ENCODE results near the gene MED9.
A peak's percentile ranks its signal among the peaks of the same experiment; 100 is the strongest.
"Not testable (repeated sequence)": the region's sequence is repeated elsewhere in the genome, so short reads cannot be mapped to it uniquely, and the experiment has no call there.

MED9 gene, protein sequence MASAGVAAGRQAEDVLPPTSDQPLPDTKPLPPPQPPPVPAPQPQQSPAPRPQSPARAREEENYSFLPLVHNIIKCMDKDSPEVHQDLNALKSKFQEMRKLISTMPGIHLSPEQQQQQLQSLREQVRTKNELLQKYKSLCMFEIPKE

DNA sequence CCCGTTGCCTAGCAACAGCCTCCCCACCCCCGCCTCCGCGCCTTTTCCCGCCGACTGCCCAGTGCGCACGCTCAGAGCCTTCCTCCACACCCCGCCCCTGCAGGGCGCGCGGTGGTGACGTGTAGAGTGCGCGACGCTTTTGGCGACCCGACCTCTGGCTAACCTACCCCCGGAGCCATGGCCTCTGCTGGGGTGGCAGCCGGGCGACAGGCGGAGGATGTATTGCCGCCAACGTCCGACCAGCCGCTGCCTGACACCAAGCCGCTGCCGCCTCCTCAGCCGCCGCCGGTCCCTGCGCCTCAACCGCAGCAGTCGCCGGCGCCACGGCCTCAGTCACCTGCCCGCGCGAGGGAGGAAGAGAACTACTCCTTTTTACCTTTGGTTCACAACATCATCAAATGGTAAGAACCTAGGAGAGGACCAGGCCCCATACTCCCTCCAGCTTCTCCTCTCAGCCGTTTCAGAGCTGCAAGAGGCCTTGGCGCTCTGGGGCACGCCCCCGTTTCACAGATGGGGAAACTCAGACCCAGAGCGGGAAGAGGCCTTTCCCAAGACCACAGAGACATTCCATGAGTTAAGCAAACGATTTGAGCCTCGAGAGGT, at the start of gene MED9:
Gene MED9 (plus strand): TSS at position 136 of the 603 bp plus-strand sequence. CDS start 42 bp downstream, at position 178.
- DNase-seq = peak; percentile 94

DNA sequence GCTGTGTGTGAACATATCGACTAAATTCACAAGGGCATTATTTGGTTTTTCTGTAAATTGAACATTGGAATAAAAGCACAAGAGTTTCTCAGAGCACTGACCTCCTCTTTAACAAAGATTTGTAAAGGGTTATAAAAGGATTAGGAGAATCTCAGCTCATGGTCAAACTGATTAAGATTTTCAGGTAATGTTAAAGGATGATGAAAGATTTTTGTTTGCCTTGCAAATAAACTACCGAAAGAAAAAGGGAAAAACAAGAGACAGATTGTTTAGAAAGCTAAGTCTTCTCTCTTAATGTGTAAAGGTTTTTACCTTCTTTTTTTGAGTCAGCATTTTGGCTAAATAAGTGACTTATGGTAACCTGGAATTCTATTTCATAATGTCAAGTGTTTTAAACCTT, 47.6 kb upstream of the MED9 start:
- no peak for DNase-seq

DNA sequence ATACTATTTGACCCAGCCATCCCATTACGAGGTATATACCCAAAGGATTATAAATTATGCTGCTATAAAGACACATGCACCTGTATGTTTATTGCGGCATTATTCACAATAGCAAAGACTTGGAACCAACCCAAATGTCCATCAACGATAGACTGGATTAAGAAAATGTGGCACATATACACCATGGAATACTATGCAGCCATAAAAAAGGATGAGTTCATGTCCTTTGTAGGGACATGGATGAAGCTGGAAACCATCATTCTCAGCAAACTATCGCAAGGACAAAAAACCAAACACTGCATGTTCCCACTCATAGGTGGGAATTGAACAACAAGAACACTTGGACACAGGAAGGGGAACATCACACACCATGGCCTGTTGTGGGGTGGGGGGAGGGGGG, 45.9 kb upstream of the MED9 start:
- not testable (repeated sequence) for DNase-seq

DNA sequence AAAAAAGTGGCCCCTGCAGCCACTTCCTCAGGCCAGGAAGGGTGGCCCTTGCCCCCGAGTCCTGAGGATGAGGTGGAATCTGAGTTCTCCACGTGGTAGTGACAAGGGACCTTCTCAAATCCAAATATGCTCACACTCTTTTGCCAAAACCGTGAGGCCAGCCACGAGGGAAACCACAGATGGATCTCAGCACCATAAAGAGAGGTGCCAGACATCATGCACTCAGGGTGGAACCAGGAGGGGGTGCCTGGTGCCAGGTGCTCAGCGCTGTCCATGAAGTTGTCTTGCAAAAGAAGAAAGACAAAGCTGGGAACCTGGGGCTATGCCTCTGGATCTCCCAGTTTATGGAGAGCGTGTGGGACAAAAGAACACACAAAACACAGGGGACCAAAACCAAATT, 45.2 kb upstream of the MED9 start:
- no peak for DNase-seq

DNA sequence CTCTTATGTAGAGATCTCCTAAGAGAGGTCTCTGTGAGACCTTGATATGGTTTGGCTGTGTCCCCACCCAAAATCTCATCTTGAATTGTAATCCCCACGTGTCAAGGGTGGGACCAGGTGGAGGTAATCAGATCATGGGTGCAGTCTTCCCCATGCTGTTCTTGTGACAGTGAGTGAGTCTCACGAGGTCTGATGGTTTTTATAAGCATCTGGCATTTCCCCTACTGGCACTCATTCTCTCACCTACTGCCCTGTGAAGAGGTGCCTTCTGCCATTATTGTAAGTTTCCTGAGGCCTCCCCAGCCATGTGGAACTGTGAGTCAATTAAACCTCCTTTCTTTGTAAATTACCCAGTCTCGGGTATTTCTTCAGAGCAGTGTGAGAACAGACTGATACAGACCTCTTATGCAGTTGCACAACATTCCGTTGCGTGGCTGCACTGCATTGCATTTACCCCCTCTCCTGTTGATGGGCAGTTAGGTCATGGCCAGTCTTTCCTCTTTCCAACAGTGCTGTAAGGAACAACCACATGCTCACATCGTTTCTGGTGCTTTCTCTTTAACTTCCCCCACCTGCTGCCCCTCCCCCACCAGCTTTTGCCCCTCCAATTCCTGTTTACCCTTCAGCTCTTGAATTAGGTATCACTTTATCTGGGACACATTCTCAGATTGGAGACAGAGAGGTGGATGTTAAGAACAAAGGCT, 43.6 kb upstream of the MED9 start:
- no peak for DNase-seq

DNA sequence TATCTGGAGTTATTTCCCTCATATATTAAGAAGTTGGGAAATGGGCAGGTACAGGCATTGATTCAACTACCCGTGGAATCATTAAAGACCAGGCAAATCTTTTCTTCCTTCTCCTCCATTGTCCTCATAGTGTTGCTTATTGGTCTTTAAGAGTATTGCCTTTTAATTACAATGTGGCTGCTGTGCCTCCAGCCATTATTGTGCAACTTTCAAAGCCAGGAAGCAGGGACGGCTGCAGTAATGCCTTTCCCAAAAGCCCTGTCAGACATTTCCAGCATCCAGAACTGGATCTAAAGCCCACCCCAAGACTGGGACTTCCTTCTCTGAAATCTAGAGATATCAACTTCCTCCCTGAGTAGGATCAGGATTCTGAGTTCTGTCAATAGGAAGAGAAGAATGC, 42.3 kb upstream of the MED9 start:
- DNase-seq = no peak

DNA sequence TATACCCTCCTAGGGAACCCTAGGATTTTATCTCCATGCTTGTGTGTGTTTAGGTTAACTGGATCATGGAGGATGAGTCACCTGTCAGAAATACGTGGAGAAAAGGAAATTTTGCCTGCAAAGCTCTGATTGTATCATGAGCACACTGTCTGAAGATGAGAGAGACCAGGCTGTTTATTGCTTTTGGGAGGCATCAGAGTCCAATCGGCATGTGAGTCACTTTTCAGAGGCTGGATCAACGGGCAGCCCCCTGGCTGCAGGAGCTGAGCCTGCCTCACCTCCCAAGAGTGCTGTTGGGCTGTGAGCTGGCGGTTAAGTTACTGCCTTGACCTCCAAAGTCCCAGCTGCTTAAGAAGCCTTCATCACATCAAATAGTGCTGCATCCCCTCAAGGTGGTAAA, 41.5 kb upstream of the MED9 start:
- no peak for DNase-seq

DNA sequence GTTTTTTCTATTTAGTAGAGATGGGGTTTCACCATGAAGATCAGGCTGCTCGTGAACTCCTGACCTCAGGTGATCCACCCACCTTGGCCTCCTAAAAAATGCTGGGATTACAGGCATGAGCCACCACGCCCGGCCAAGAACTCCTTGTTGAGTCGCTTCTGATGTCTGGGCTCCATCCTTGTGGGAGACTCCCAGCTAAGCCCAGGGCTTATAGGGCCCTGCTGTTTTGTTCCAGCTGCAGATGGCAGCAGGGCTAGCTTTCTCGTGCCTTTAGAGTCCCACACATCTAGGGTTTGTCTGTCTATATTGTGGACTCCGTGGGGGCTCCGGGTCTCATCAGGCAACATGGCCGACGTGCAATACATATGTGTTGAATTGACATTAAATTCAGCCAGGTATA, 39.3 kb upstream of the MED9 start:
- DNase-seq = no peak

DNA sequence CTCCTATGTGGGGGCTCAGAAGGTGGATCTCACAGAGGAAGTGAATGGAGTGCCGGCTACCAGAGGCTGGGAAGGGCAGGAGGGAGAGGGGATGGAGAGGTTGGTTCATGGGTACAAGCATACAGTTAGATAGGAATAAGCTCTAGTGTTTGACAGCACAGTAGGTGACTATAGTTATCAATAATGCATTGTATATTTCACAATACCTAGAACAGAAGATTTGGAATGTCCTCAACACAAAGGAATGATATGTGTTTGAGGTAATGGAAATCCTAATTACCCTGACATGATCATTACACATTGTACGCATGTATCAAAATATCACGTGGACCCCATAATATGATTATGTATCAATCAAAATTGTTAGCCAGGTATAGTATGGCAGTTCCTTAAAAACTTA, 38.9 kb upstream of the MED9 start:
- no peak for DNase-seq

DNA sequence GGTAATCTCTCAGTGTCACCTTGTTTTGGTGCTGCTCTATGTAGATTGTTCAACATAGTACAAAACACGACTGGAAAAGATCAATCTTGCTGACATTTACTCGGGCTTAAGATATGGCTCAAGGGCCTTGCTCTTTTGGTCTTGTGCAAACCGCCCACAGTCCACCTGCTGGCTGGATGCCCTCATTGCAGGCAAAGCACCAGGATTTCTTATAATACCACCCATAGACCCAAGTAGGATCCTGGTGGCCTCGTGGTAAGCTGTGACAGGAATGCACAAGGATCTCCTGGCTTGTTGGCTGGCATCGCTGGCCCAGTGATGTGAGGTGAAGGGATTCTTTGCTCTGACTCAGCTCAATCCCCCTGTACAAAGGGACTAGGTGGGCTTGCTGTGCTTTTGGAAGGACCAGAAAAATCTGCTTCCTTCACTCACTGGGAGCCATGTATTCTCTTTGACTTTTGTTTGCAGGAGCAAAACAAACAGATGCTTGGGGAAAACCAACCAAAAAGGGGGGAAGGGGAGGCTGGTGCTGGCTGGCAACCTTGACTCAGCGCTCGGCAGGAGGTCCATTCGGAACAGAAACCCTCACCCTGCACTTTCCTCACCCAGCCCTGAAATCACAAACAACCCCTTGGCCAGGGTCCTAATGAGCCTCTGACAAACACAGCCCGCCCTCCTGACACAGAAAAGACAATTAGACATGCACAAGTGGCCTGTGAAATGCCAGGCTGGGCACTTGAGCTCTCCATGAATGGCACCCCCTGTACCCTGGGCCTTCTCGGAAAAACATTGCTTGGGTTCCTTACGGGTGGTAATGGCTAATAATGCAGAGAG, 36.6 kb upstream of the MED9 start:
- peak; percentile 71 for DNase-seq

DNA sequence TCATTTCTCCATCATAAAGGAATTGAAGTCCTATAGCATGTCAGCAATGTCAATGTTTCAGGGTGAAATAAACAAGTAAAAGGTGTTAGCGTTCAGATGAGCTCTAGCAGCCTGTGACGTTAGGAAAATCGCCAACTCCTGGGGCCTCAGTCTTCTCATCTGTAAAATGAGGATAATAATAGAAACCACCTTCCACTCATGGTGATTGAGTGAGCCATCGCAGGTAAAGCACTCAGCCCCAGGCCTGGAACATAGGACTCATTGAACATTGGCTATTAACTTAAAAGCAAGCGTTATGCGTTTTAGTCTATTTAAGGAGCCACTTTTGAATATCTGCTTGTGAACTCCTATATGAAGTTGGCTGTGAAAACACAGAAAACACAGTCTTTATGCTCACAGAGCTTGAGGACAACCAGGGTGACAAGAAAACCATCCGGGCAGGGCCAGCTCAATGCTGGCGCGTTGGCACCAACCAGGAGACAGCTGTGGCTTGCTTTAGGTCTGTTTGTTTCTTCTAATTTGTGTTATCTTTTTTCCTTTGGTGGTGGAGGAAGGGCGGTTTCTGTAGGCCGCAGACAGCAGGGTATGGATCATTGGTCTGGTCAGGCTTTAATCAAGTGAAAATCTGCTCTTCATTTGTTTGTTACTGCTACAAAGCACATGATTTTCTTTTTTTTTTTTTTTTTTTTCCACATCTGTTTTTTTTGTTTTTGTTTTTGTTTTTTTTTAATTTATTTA, 35.7 kb upstream of the MED9 start:
- no peak for DNase-seq

DNA sequence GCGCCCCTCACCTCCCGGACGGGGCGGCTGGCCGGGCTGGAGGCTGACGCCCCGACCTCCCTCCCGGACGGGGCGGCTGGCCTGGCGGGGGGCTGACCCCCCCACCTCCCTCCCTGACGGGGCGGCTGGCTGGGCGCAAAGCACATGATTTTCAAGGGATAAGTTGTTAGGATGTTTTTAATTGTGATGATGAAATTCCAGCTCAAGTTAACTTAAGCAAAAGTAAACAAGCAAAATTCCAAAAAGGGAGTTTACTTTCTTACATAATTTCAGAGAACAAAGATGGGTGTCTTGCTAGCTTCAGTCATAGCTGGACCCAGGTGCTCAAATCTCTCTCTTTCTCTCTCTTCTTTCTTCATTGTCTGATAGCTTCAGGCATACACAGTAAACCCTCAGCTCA, 33.6 kb upstream of the MED9 start:
- no peak for DNase-seq

DNA sequence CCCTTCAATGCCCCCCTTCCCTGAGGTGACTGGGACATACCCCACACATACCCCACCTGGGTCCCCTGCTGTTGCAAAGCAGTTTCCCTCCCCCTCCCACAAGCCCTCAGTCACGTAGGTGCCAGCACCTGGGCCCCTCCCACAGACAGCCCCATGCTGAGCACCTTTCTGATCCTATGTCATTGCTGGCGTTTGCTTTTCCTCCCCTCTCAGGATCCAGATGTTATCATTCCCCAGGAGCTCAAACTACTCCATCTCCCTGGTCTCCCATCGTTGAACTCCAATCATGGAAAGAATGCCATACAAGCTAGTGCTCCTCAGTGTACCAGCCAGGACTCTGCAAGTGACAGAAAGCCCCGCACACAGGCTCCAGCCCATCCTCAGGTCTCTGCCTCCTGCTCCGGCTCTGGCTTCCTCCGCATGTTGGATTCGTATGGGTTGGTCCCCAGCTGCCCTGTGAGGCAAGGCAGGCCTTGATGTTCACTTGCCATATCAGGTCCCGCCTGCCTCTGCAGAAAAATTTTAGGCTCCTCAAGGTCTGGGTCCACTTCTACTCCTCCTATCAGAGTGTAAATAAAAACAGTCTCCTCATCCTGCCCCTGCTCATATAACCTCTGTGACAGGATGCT, 31.4 kb upstream of the MED9 start:
- no peak for DNase-seq

DNA sequence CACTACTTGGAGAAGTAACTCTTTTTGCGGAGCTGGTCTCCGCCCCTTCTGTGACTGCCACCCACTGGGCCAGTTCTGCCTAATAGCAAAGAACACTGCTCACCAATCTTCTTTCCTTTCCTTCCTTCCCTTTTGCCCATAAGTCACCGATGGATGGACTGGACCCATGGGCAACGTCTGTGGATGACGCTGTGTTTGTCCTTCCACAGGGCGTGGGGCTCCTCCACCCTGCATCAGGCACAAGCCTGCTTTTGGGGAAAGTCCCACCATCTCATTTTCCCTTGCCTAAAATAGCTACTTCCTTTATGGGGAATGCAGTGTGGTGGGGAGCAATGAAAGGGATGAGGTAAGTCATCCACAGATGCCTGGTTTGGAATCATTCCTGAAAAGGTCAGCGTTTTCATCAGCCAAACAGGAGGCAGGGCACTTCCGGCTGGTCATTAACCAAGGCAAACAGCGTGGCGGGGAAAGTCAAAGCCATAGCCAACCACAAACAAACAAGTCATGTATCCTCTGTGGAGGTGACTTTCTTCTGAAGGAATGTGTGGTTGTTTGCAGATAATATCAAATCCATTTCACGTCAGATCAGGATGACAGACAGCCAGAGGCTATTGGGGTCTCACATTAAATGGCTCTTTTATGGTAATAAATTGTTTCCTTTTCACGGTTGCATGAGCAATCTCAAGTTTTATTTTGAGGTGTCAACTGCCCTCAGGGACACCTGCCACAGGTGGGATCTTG, 30.7 kb upstream of the MED9 start:
- no peak for DNase-seq

DNA sequence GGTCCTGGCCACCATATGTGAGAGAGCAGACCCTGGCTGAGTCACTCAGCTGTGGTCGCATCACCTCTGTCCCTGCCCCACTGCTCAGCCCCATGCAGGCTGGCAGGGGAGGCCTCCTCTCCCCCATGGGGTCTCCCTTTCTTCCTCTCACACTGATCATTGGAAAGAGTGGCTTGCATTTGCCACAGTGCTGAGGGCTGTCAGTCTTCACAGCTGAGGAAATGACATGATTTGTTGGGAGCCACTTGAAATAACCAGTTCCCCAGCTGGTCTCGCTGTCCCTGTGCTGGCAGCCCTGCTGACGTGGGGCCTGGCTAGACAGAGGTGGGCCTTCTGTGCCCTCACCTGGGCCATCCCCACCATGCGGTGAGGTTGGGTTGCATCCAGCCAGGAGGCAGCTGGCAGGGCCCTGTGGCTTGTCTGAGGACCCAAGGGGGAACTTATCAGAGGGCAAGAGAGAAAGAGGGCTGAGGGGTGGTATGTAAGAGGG, 30.1 kb upstream of the MED9 start:
- DNase-seq = no peak

DNA sequence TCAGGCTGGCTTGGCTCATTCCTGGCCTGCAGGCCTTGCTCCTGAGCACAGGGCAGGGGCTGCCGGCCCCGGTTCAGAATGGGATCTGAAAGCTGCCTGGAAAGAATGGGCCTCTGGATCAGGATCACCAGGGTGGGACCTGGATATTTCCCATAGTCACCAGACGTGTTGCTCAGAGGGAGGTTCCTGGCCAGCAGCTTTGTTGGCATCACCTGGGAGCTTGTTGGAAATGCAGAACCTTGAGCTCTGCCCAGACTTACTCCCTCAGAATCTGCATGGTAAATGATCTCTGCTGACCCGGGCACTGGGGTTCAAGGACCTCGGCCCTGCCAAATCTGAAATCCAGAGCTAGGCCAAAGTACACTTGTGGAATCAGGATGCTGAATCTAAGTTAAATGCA, 29.5 kb upstream of the MED9 start:
- no peak for DNase-seq

DNA sequence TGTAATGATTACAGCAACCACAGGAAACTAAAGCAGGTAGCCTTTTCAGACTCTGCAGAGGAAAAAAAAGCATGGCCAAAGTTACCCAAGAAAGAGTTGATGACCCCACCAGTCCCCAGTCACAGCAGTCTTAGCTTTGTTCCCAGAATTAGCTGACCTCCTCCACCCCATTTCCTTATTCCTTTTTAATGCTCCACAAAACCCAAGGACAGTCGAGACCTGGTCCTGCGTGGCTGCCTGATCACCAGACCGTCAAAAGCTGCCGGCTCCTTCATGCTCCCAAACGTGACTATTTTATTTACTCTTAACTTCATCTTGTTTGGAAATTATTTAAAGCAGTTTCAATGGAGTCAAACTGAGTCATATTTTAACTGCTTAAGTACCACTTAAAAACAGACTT, 28.7 kb upstream of the MED9 start:
- no peak for DNase-seq

DNA sequence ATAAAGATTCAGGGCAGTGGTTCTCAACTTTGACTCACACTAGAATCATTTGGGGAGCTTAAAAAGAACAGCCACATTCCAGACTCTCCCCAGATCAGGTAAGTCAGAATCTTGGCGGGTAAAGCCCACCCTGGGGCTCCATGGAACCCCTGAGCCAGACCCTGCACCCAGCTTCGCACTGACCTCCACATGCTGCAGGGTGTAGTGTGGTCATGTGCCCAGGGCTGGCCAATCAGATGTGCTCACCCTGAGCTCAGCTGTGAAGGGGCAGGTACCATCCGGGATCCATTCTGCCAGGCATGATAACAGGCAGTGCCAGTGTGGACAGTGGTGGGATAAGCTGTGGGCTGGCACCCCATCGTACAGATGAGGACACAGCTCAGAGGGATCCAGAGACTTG, 28.1 kb upstream of the MED9 start:
- DNase-seq = no peak

DNA sequence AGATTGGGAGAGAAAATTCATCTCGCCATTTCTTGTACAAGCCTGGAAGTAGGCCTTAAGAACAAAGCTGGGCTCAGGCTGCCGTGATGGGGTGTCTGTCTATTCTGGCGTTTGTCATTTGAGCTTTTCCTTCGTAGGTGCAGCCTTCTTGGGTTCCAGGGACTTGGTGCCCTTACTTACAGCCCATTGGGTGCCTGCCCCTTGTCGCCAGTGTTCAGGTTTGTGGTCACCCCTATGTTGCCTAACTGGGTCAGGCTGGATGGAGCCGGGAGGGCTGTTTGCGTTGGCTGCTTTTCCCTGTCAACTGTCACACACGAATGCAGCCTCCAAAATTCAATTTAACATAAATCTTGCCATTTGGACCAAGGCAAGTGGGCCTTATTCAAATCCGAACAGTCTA, 23.7 kb upstream of the MED9 start:
- DNase-seq = no peak

DNA sequence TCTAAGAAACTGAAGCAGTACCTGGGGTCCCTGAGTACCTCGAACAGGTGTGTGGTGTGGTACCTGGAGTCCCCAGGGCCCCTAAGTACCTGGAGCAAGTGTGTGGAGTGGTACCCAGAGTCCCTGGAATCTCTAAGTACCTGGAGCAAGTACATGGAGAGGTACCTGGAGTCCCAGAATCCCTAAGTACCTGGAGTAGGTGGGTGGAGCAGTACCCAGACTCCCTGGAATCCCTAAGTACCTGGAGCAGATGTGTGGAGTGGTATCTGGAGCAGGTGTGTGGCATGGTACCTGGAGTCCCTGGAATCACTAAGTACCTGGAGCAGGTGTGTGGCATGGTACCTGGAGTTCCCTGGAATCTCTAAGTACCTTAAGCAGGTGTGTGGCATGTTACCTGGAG, 22.5 kb upstream of the MED9 start:
- DNase-seq = no peak

DNA sequence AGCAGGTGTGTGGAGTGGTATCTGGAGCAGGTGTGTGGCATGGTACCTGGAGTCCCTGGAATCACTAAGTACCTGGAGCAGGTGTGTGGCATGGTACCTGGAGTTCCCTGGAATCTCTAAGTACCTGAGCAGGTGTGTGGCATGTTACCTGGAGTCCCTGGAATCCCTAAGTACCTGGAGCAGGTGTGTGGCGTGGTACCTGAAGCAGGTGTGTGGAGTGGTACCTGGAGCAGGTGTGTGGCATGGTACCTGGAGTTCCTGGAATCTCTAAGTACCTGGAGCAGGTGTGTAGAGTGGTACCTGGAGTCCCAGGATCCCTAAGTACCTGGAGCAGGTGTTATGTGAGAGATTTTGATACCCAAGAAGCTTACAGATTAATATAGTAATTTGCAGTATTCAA, 22.1 kb upstream of the MED9 start:
- not testable (repeated sequence) for DNase-seq

DNA sequence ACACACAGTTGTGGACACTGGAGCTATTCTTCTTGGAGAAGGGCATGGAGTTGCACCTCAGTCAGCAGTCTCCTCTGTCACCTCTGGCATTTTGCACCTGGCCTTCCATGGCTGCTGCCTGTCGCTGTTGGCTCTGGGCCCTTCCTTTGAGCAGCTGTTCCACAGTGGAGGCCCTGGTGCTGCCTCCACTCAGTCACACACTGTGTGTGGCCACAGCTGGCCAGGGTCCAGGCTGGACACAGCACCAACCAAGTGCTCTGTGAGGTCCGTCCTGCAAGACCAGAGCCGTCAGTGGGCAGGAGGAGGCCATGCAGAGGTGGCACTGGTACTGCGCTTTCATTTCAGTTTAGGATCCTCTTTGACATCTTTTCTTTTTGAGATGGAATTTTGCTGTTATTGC, 21.6 kb upstream of the MED9 start:
- DNase-seq = no peak
